OCI-LY1 (cell line): ENCODE data around the gene BNIP1.

Experiments
- H2AFZ ChIP-seq: fragments of 200-600 bp; sonication (generic), shearing (Covaris generic); 2 replicates; pipeline ENCODE4 v1.6.0; 2014; ENCODE audit warnings: antibody characterized with exemption, mild to moderate bottlenecking, low read length
- H3F3A ChIP-seq: fragments of 200-600 bp; sonication (generic), shearing (Covaris generic); 2 replicates; pipeline ENCODE4 v1.6.0; 2014; ENCODE audit warnings: mild to moderate bottlenecking, antibody characterized with exemption, low read length, moderate library complexity; ENCODE audit not compliant: insufficient read depth
- H3K27ac ChIP-seq: fragments of 200-600 bp; sonication (generic); 2 replicates; pipeline ENCODE4 v1.5.1; 2014; ENCODE audit warnings: low read length, mixed run types, mild to moderate bottlenecking, low read depth; ENCODE audit not compliant: poor library complexity, severe bottlenecking
- H3K27me3 ChIP-seq: fragments of 200-600 bp; sonication (generic); 2 replicates; pipeline ENCODE4 v1.6.0; 2014; ENCODE audit warnings: antibody characterized with exemption, mild to moderate bottlenecking, low read length, moderate library complexity; ENCODE audit not compliant: insufficient read depth
- H3K36me3 ChIP-seq: fragments of 200-600 bp; sonication (generic); 2 replicates; pipeline ENCODE4 v1.6.1; 2014; ENCODE audit warnings: mild to moderate bottlenecking, antibody characterized with exemption, low read length, moderate library complexity, mixed read lengths; ENCODE audit not compliant: insufficient read depth
- H3K4me1 ChIP-seq: fragments of 200-600 bp; sonication (generic); 2 replicates; pipeline ENCODE4 v1.5.1; 2014; ENCODE audit warnings: mild to moderate bottlenecking, low read length, moderate library complexity; ENCODE audit not compliant: insufficient read depth, severe bottlenecking
- H3K4me2 ChIP-seq: fragments of 200-600 bp; sonication (generic), shearing (Covaris generic); 2 replicates; pipeline ENCODE4 v1.6.1; 2014; ENCODE audit warnings: low read length
- H3K4me3 ChIP-seq: fragments of 200-600 bp; sonication (generic); 2 replicates; pipeline ENCODE4 v1.5.1; 2014; ENCODE audit warnings: low read length, low read depth, mild to moderate bottlenecking, mixed read lengths; ENCODE audit not compliant: poor library complexity, severe bottlenecking
- H3K79me2 ChIP-seq: fragments of 200-600 bp; shearing (Covaris generic); 2 replicates; pipeline ENCODE4 v1.6.1; 2016; ENCODE audit warnings: mixed run types, low read length, mixed read lengths; ENCODE audit not compliant: insufficient read depth
- H3K9ac ChIP-seq: fragments of 200-600 bp; sonication (generic), shearing (Covaris generic); 2 replicates; pipeline ENCODE4 v1.6.1; 2014; ENCODE audit warnings: mild to moderate bottlenecking, low read length, mixed read lengths
- H3K9me2 ChIP-seq: fragments of 200-600 bp; sonication (generic), shearing (Covaris generic); 2 replicates; pipeline ENCODE4 v1.6.1; 2014; ENCODE audit warnings: low read depth, mild to moderate bottlenecking, low read length, mixed read lengths
- H3K9me3 ChIP-seq: fragments of 200-600 bp; shearing (Covaris generic); 2 replicates; pipeline ENCODE4 v1.6.1; 2014; ENCODE audit warnings: low read length, mixed read lengths
- H4K20me1 ChIP-seq: fragments of 200-600 bp; sonication (generic), shearing (Covaris generic); 2 replicates; pipeline ENCODE4 v1.6.0; 2016; ENCODE audit warnings: mild to moderate bottlenecking, low read length; ENCODE audit not compliant: insufficient read depth
- EZH2 ChIP-seq: fragments of 200-600 bp; sonication (generic), shearing (Covaris generic); IDR thresholded peaks from 2 replicates; pipeline ENCODE4 v1.8.0; 2017; ENCODE audit warnings: borderline replicate concordance, mixed run types, mild to moderate bottlenecking, antibody characterized with exemption, low read length, moderate library complexity, mixed read lengths
- TF ChIP-seq, protein P1 (sequence below): fragments of 200-600 bp; sonication (generic), shearing (Covaris generic); IDR thresholded peaks from 2 replicates; pipeline ENCODE4 v1.5.1; 2017; ENCODE audit warnings: mild to moderate bottlenecking, antibody characterized with exemption, low read length, moderate library complexity, mixed read lengths

BNIP1 gene

DNA sequence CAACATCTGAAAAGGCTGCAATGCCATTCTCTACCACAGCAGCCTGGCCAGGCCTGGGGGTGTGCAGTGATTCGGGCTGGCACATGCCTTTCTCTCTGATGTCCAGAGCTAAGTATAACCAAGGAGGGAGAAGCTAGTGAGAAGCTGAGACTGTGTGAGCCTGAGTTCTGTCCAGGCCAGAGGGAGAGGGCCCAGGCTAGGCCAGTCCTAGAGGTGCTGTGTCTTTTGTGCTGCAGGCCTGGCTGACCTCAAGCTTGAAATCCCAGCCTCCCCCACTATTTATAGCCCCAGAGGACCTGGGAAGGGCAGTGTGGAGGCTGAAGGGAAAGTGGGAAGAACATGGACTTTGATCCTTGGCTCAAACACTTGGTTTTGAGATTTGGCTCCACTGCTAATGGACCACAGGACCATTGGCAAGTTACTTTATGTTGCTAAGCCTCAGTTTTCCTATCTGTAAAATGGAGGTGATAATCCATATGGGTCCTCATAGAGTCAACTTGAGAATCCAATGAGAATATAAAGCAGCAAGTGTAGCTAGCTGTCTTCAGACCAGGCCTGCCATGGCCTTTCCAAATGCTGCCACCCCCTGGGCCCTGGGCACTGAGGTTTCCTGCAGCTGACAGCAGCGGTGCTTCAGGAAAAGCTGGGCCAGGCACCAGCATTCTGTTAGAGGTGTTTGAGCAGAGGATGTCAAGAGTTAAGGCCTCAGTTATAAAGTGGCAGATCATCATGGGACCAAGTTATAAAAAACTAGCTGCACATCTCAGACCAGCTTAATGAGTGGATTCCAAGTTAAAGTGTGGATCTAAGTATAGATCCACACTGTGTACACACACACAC, 21.1 kb downstream of the BNIP1 start:
- Histone ChIP-seq H3K36me3 (peaks cover 20% of the 10 kb centered on the region), H3K4me3 (no peak overlapping the region), H3K27ac (no peak overlapping the region), H3K79me2 (no peaks in the 10 kb centered on the region), H2AFZ (no peak overlapping the region), H3K9me3 (no peaks in the 10 kb centered on the region), H3K9ac (no peak overlapping the region), H4K20me1 (no peaks in the 10 kb centered on the region), H3F3A (no peaks in the 10 kb centered on the region), H3K4me2 (no peak overlapping the region), H3K9me2 (no peaks in the 10 kb centered on the region), H3K27me3 (no peaks in the 10 kb centered on the region), H3K4me1 (peaks cover 9% of the 10 kb centered on the region)
- TF ChIP-seq, protein P1, sequence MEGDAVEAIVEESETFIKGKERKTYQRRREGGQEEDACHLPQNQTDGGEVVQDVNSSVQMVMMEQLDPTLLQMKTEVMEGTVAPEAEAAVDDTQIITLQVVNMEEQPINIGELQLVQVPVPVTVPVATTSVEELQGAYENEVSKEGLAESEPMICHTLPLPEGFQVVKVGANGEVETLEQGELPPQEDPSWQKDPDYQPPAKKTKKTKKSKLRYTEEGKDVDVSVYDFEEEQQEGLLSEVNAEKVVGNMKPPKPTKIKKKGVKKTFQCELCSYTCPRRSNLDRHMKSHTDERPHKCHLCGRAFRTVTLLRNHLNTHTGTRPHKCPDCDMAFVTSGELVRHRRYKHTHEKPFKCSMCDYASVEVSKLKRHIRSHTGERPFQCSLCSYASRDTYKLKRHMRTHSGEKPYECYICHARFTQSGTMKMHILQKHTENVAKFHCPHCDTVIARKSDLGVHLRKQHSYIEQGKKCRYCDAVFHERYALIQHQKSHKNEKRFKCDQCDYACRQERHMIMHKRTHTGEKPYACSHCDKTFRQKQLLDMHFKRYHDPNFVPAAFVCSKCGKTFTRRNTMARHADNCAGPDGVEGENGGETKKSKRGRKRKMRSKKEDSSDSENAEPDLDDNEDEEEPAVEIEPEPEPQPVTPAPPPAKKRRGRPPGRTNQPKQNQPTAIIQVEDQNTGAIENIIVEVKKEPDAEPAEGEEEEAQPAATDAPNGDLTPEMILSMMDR, result no peak
- TF ChIP-seq EZH2, result no peak

DNA sequence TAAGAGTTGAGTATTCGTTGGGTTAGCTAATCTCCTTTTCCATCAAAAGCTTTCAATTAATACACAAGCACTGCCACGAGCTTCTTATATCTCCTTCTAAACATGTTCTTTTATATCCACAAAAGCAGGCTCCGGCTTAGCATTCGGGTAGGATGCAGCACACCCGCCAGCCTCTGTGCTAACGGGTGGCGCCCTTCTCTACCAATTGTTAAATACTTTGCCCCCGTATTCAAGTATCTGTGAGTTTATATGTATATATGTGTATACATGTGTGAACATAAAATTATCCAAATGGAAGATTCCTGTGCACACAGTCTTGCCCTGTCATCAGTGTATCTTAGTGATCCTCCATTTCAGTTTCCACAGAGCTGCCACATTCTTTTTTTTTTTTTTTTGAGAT, 27.8 kb downstream of the BNIP1 start:
- no peak overlapping the region for H2AFZ ChIP-seq
- no peaks in the 10 kb centered on the region for H3K27me3 ChIP-seq
- no peaks in the 10 kb centered on the region for H3K9me2 ChIP-seq
- no peak overlapping the region for H3K4me3 ChIP-seq
- no peaks in the 10 kb centered on the region for H3K4me1 ChIP-seq
- no peaks in the 10 kb centered on the region for H3K9me3 ChIP-seq
- H3K9ac ChIP-seq, result no peak overlapping the region
- no peaks in the 10 kb centered on the region for H4K20me1 ChIP-seq
- no peaks in the 10 kb centered on the region for H3K36me3 ChIP-seq
- no peak overlapping the region for H3K4me2 ChIP-seq
- H3F3A ChIP-seq, result no peaks in the 10 kb centered on the region
- no peak for TF ChIP-seq EZH2
- TF ChIP-seq, protein P1, result no peak
- no peak overlapping the region for H3K27ac ChIP-seq
- H3K79me2 ChIP-seq, result no peaks in the 10 kb centered on the region

DNA sequence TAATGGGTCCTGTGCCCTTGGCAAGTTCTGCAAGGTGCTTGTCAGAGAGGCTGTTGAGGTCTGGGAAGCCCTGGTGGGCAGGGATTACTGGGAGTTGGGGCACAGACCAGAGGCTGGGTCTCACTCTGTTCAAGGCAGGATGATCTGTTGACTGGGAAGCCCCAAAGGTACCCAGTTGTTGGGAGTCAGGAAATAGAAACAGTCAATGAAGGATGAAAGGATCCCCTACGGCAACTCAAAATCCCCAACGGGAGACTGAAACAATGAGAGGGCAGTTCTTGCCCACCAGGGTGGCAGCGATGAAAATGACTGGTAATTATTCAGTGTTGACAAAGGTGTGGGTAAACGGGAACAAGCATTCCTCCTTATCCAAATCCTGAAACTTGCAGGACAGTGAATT, 31.2 kb downstream of the BNIP1 start:
- no peaks in the 10 kb centered on the region for H3F3A ChIP-seq
- no peak overlapping the region for H3K27ac ChIP-seq
- H3K36me3 ChIP-seq, result no peaks in the 10 kb centered on the region
- no peak overlapping the region for H2AFZ ChIP-seq
- H3K79me2 ChIP-seq, result no peaks in the 10 kb centered on the region
- H3K4me3 ChIP-seq, result no peak overlapping the region
- no peaks in the 10 kb centered on the region for H3K27me3 ChIP-seq
- no peak overlapping the region for H3K9ac ChIP-seq
- no peak overlapping the region for H3K4me2 ChIP-seq
- no peaks in the 10 kb centered on the region for H4K20me1 ChIP-seq
- H3K9me3 ChIP-seq, result no peaks in the 10 kb centered on the region
- no peak for TF ChIP-seq EZH2
- TF ChIP-seq, protein P1, result no peak
- H3K9me2 ChIP-seq, result no peaks in the 10 kb centered on the region
- H3K4me1 ChIP-seq, result no peaks in the 10 kb centered on the region
